ENCODE results near the gene DDAH1.

GRCh38 chr1:85464497-85465098 is 361 bp downstream of the DDAH1 start:
- TF ChIP-seq CTCF (conservative IDR thresholded peaks at IDR 0.05; ENCODE audit: low read depth, low read length): no peak
- TF ChIP-seq EZH2 (IDR thresholded peaks at IDR 0.05; ENCODE audit: low read length, unreplicated experiment): no peak
- peak; percentile 80; the same call in 1 of the 2 replicates for TF ChIP-seq EZH2phosphoT487 (IDR thresholded peaks at IDR 0.05; ENCODE audit: borderline replicate concordance, low read length)

Measured in PC-3 (cell line).